HepG2 (cell line): ENCODE measurements around the gene PID1.

ENCODE experiments used
- RNF2 ChIP-seq: fragments of 450-650 bp; conservative IDR thresholded peaks from 2 replicates; pipeline ENCODE4 v1.6.1; 2016; ENCODE audit warnings: low read depth
- SOX6 ChIP-seq, 2 experiments: fragments of 450-650 bp in 1 of 2; sonication (generic) in 1 of 2; formaldehyde crosslinking in 1 of 2; IDR thresholded peaks; 2 replicates each; pipeline versions ENCODE4 v1.4.0 to v1.6.1; 2017 to 2020; ENCODE audit warnings: antibody characterized with exemption in 1 of 2, mild to moderate bottlenecking in 1 of 2, missing genetic modification reagents in 1 of 2
- TF ChIP-seq, protein P1 (sequence below): IDR thresholded peaks from 2 replicates; pipeline ENCODE4 v1.6.1; 2016

DNA sequence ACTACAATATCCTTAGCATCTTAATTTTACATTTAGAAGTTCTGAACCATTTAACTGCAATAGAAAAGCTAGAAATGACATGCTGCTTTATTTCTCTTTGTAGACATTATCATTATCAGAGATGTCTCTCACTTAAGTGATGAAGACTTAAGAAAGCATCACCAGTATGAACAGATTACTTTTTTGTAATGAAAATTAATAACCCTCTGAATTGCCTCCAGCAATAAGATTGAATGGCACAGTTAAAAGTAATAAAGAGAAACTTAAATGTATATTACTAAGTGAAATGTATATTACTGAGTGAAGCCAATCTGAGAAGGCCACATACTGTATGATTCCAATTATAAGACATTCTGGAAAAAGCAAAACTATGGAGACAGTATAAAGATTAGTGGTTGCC lies 89.4 kb downstream of the PID1 start:
- TF ChIP-seq, protein P1, sequence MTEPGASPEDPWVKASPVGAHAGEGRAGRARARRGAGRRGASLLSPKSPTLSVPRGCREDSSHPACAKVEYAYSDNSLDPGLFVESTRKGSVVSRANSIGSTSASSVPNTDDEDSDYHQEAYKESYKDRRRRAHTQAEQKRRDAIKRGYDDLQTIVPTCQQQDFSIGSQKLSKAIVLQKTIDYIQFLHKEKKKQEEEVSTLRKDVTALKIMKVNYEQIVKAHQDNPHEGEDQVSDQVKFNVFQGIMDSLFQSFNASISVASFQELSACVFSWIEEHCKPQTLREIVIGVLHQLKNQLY (CRISPR knock-in tag), result no peak
- TF ChIP-seq SOX6 (IDR thresholded peaks at IDR 0.05) (no peak), SOX6 (CRISPR knock-in tag; IDR thresholded peaks at IDR 0.05) (no peak), RNF2 (no peak)
